ENCODE results near the gene LYPLA2. TPM values are rescaled to one million over a fixed set of nuclear protein-coding genes. Genes with fewer than 3 reads are reported as not detected.

LYPLA2 gene
- total and polyA plus RNA-seq, 2 experiments from 2014 or later = 102 to 204 TPM

DNA sequence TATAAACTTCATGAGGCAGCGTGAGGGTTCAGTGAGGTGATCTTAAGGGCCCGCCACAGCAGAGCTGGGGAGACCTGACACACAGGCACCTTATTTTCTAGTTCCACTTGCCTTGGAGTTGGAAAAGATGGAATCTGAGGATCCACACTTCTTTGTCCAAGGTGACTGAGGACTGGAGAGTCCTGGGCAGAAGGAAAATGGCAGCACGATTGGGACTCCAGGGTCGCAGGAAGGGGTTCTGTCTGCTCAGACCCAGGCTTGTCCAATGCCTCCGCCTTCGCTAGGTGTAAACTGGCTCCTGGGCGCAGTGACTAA is 8.3 kb downstream of the LYPLA2 start (continued):
- TF ChIP-seq, protein P1, sequence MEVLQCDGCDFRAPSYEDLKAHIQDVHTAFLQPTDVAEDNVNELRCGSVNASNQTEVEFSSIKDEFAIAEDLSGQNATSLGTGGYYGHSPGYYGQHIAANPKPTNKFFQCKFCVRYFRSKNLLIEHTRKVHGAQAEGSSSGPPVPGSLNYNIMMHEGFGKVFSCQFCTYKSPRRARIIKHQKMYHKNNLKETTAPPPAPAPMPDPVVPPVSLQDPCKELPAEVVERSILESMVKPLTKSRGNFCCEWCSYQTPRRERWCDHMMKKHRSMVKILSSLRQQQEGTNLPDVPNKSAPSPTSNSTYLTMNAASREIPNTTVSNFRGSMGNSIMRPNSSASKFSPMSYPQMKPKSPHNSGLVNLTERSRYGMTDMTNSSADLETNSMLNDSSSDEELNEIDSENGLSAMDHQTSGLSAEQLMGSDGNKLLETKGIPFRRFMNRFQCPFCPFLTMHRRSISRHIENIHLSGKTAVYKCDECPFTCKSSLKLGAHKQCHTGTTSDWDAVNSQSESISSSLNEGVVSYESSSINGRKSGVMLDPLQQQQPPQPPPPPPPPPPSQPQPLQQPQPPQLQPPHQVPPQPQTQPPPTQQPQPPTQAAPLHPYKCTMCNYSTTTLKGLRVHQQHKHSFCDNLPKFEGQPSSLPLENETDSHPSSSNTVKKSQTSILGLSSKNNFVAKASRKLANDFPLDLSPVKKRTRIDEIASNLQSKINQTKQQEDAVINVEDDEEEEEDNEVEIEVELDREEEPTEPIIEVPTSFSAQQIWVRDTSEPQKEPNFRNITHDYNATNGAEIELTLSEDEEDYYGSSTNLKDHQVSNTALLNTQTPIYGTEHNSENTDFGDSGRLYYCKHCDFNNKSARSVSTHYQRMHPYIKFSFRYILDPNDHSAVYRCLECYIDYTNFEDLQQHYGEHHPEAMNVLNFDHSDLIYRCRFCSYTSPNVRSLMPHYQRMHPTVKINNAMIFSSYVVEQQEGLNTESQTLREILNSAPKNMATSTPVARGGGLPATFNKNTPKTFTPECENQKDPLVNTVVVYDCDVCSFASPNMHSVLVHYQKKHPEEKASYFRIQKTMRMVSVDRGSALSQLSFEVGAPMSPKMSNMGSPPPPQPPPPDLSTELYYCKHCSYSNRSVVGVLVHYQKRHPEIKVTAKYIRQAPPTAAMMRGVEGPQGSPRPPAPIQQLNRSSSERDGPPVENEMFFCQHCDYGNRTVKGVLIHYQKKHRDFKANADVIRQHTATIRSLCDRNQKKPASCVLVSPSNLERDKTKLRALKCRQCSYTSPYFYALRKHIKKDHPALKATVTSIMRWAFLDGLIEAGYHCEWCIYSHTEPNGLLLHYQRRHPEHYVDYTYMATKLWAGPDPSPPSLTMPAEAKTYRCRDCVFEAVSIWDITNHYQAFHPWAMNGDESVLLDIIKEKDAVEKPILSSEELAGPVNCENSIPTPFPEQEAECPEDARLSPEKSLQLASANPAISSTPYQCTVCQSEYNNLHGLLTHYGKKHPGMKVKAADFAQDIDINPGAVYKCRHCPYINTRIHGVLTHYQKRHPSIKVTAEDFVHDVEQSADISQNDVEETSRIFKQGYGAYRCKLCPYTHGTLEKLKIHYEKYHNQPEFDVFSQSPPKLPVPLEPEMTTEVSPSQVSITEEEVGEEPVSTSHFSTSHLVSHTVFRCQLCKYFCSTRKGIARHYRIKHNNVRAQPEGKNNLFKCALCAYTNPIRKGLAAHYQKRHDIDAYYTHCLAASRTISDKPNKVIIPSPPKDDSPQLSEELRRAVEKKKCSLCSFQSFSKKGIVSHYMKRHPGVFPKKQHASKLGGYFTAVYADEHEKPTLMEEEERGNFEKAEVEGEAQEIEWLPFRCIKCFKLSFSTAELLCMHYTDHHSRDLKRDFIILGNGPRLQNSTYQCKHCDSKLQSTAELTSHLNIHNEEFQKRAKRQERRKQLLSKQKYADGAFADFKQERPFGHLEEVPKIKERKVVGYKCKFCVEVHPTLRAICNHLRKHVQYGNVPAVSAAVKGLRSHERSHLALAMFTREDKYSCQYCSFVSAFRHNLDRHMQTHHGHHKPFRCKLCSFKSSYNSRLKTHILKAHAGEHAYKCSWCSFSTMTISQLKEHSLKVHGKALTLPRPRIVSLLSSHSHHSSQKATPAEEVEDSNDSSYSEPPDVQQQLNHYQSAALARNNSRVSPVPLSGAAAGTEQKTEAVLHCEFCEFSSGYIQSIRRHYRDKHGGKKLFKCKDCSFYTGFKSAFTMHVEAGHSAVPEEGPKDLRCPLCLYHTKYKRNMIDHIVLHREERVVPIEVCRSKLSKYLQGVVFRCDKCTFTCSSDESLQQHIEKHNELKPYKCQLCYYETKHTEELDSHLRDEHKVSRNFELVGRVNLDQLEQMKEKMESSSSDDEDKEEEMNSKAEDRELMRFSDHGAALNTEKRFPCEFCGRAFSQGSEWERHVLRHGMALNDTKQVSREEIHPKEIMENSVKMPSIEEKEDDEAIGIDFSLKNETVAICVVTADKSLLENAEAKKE (CRISPR knock-in tag; IDR thresholded peaks at IDR 0.05) = no peak

DNA sequence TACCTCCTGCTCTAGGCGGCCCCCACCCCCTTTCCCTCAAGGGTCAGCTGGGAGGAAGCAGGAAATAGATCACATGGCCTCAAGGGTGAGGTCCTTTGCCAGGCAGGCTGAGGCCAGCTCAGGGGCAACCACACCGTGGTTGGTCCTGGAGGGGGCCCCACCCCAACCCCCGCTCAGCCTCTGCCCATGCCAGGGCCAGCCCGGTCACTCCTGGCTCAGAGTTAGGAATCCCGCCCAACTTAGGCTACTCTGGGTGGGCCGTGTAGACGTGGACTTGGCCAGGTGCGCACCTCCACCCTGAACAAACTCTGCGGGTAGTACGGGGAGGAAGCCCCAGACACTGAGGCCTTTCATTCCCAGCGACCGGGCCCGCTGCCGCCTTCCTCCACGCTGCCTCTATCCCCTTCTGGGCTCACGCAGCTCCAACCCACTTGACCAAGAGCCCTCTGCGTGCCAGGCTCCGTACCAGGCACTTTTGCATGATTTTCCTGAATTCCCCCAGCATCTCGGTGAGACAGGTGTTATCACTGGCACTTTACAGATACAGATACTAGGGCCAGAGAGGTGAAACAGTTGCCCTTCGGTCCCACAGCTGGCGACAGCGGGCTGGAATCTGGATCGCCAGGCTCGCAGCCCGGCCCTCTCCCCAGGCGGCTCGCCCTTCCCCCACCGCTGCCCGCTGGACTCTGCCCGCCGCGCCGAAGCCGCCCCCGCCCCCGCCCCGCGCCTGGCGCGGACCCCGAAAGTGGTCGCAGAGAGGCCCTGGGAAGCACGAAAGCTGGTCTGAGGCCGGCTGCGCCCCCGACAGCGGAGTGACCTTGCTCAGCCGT is 8.8 kb downstream of the LYPLA2 start:
- H3K4me3 Mint-ChIP-seq = peak overlapping the region; percentile 98
- H3K4me1 Mint-ChIP-seq = peaks cover 14% of the 10 kb centered on the region

More for the DNA sequence above, 8.8 kb downstream of the LYPLA2 start:
- H3K27ac Mint-ChIP-seq = peak overlapping the region; percentile 97
- H3K4me1 ChIP-seq (ENCODE audit: insufficient read depth) = peaks cover 15% of the 10 kb centered on the region
- peak overlapping the region; percentile 94 for H2AFZ ChIP-seq
- H3K27me3 Mint-ChIP-seq (ENCODE audit: insufficient read depth, low read depth, poor library complexity) = peaks cover 21% of the 10 kb centered on the region
- peak; percentile 78 for DNase-seq (ENCODE audit: low spot score)
- H3K9me2 ChIP-seq (ENCODE audit: insufficient read depth) = no peaks in the 10 kb centered on the region
- H3K36me3 ChIP-seq (ENCODE audit: insufficient read depth) = no peaks in the 10 kb centered on the region
- peaks cover 31% of the 10 kb centered on the region for H3K36me3 Mint-ChIP-seq (ENCODE audit: low read depth)
- H3K4me2 ChIP-seq = peak overlapping the region; percentile 98
- peaks cover 14% of the 10 kb centered on the region for H3K27me3 ChIP-seq (ENCODE audit: insufficient read depth)
- H3K27ac ChIP-seq (ENCODE audit: low read depth) = no peak overlapping the region
- H3K79me2 ChIP-seq (replicated peaks; ENCODE audit: insufficient read depth) = no peaks in the 10 kb centered on the region
- 0 out of 2 replicates have a peak, but pooled peaks cover 8% of the 10 kb centered on the region for H4K20me1 ChIP-seq (replicated peaks; ENCODE audit: insufficient read depth)
- H3K9me3 Mint-ChIP-seq = no peaks in the 10 kb centered on the region
- no peak for TF ChIP-seq JUNB (IDR thresholded peaks at IDR 0.05; ENCODE audit: unreplicated experiment)
- no peak for TF ChIP-seq EZH2phosphoT487 (IDR thresholded peaks at IDR 0.05; ENCODE audit: unreplicated experiment)
- TF ChIP-seq, protein P2, sequence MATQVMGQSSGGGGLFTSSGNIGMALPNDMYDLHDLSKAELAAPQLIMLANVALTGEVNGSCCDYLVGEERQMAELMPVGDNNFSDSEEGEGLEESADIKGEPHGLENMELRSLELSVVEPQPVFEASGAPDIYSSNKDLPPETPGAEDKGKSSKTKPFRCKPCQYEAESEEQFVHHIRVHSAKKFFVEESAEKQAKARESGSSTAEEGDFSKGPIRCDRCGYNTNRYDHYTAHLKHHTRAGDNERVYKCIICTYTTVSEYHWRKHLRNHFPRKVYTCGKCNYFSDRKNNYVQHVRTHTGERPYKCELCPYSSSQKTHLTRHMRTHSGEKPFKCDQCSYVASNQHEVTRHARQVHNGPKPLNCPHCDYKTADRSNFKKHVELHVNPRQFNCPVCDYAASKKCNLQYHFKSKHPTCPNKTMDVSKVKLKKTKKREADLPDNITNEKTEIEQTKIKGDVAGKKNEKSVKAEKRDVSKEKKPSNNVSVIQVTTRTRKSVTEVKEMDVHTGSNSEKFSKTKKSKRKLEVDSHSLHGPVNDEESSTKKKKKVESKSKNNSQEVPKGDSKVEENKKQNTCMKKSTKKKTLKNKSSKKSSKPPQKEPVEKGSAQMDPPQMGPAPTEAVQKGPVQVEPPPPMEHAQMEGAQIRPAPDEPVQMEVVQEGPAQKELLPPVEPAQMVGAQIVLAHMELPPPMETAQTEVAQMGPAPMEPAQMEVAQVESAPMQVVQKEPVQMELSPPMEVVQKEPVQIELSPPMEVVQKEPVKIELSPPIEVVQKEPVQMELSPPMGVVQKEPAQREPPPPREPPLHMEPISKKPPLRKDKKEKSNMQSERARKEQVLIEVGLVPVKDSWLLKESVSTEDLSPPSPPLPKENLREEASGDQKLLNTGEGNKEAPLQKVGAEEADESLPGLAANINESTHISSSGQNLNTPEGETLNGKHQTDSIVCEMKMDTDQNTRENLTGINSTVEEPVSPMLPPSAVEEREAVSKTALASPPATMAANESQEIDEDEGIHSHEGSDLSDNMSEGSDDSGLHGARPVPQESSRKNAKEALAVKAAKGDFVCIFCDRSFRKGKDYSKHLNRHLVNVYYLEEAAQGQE (IDR thresholded peaks at IDR 0.05; ENCODE audit: unreplicated experiment) = no peak
- peak; percentile 57; the same call in 1 of the 2 replicates for TF ChIP-seq POLR2AphosphoS5 (IDR thresholded peaks at IDR 0.05; ENCODE audit: low read depth)
- TF ChIP-seq, protein P3, sequence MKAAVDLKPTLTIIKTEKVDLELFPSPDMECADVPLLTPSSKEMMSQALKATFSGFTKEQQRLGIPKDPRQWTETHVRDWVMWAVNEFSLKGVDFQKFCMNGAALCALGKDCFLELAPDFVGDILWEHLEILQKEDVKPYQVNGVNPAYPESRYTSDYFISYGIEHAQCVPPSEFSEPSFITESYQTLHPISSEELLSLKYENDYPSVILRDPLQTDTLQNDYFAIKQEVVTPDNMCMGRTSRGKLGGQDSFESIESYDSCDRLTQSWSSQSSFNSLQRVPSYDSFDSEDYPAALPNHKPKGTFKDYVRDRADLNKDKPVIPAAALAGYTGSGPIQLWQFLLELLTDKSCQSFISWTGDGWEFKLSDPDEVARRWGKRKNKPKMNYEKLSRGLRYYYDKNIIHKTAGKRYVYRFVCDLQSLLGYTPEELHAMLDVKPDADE (IDR thresholded peaks at IDR 0.05) = peak; percentile 76
- H3K4me3 ChIP-seq = peak overlapping the region; percentile 91
- H3F3A ChIP-seq (replicated peaks; ENCODE audit: low read depth) = peaks cover 11% of the 10 kb centered on the region; the same call in 1 of the 2 replicates
- ATAC-seq = peak; percentile 26
